ENCODE results near the gene LEF1. TPM values are rescaled to one million over a fixed set of nuclear protein-coding genes. Genes with fewer than 3 reads are reported as not detected.

Gene LEF1
- total RNA-seq, 1 donor from 2014 or later: 16.6 TPM

DNA sequence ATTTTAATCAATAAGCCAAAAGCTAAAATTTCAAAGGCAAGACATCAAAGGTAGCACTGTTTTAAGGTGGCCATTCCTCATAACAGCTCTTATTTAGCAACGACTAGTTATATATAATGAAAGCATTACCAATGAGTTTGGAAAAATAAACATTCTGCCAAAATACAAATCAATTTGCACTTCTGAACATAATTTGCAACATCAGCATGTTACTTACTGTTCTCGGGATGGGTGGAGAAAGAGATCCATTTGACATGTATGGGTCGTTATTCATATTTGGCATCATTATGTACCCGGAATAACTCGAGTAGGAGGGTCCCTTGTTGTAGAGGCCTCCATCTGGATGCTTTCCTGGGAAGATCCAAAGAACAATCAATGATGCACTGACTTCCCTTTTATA is 5.4 kb downstream of the LEF1 start:
- H3K9me3 Mint-ChIP-seq (ENCODE audit: unreplicated experiment): no peaks in the 10 kb centered on the region
- TF ChIP-seq, protein P1, sequence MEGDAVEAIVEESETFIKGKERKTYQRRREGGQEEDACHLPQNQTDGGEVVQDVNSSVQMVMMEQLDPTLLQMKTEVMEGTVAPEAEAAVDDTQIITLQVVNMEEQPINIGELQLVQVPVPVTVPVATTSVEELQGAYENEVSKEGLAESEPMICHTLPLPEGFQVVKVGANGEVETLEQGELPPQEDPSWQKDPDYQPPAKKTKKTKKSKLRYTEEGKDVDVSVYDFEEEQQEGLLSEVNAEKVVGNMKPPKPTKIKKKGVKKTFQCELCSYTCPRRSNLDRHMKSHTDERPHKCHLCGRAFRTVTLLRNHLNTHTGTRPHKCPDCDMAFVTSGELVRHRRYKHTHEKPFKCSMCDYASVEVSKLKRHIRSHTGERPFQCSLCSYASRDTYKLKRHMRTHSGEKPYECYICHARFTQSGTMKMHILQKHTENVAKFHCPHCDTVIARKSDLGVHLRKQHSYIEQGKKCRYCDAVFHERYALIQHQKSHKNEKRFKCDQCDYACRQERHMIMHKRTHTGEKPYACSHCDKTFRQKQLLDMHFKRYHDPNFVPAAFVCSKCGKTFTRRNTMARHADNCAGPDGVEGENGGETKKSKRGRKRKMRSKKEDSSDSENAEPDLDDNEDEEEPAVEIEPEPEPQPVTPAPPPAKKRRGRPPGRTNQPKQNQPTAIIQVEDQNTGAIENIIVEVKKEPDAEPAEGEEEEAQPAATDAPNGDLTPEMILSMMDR (IDR thresholded peaks at IDR 0.05; ENCODE audit: insufficient read depth, low read depth, low read length): no peak
- no peak for TF ChIP-seq EZH2 (IDR thresholded peaks at IDR 0.05; ENCODE audit: insufficient read depth, low read length)
- peaks cover 9% of the 10 kb centered on the region for H3K36me3 Mint-ChIP-seq (ENCODE audit: low read depth, unreplicated experiment)
- no peak overlapping the region for H2AFZ ChIP-seq (ENCODE audit: low read depth, low read length)
- peaks cover 18% of the 10 kb centered on the region for H3K27me3 ChIP-seq (ENCODE audit: insufficient read depth, low read length)
- H3K36me3 ChIP-seq (ENCODE audit: insufficient read depth, low read length): no peaks in the 10 kb centered on the region
- H4K20me1 ChIP-seq (ENCODE audit: insufficient read depth, low read length): peaks cover 7% of the 10 kb centered on the region
- no peaks in the 10 kb centered on the region for H3K79me2 ChIP-seq (ENCODE audit: insufficient read depth, low read length)
- no peak overlapping the region for H3K27ac ChIP-seq (ENCODE audit: low read depth, low read length)
- peaks cover 2% of the 10 kb centered on the region for H3K4me1 Mint-ChIP-seq (ENCODE audit: low read depth, unreplicated experiment)
- no peaks in the 10 kb centered on the region for H3K9me3 ChIP-seq (ENCODE audit: insufficient read depth, low read depth, low read length)
- H3K27me3 Mint-ChIP-seq (ENCODE audit: low read depth, unreplicated experiment): peaks cover 44% of the 10 kb centered on the region
- no peak overlapping the region for H3K9ac ChIP-seq (ENCODE audit: low read length)
- H3K4me2 ChIP-seq (ENCODE audit: low read length): no peak overlapping the region
- peaks cover 12% of the 10 kb centered on the region for H3K4me1 ChIP-seq (ENCODE audit: insufficient read depth, low read length)
- FAIRE-seq (no peak), DNase-seq (ENCODE audit: low read depth) (no peak)
- no peak overlapping the region for H3K4me3 Mint-ChIP-seq (ENCODE audit: unreplicated experiment)
- no peak overlapping the region for H3K4me3 ChIP-seq (ENCODE audit: insufficient read depth, low read depth, low read length)
- no peak overlapping the region for H3K27ac Mint-ChIP-seq (ENCODE audit: unreplicated experiment)

DNA sequence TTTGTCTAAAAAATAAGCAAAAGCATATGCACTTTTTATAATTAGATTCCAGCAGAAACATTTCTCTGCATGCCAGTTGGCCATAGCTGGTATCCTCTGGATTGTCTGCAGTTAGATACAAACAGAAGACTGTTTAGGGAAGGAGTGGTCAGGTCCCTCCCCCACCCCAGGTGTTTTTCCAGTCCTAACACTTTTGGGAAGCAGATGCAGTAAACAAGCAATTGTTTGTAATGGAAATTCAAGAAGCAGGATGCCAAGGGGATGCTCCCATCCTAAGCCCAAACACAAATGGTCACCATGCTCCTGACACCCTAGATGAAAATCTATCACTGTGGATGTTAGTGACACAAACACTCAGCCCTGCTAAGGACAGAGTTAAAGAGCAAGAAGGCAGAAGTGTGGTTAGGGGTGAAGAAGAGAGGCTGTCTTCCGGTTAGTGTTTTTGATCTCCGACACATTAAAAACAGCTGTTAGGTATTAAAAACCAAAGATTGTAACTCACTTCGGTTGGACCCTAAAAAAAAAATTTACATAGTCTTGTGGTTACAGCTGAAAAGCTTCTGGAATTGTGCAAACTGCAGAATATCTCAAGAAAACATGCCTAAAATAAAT is 7.9 kb downstream of the LEF1 start:
- no peak overlapping the region for H3K4me3 Mint-ChIP-seq (ENCODE audit: unreplicated experiment)
- Histone ChIP-seq H3K36me3 (ENCODE audit: insufficient read depth, low read length) (no peaks in the 10 kb centered on the region), H3K27me3 (ENCODE audit: insufficient read depth, low read length) (peaks cover 10% of the 10 kb centered on the region), H4K20me1 (ENCODE audit: insufficient read depth, low read length) (peaks cover 6% of the 10 kb centered on the region), H3K4me2 (ENCODE audit: low read length) (no peak overlapping the region), H3K9me3 (ENCODE audit: insufficient read depth, low read depth, low read length) (no peaks in the 10 kb centered on the region), H3K27ac (ENCODE audit: low read depth, low read length) (no peak overlapping the region), H3K4me3 (ENCODE audit: insufficient read depth, low read depth, low read length) (no peak overlapping the region), H3K79me2 (ENCODE audit: insufficient read depth, low read length) (no peaks in the 10 kb centered on the region), H2AFZ (ENCODE audit: low read depth, low read length) (no peak overlapping the region), H3K9ac (ENCODE audit: low read length) (no peak overlapping the region), H3K4me1 (ENCODE audit: insufficient read depth, low read length) (no peaks in the 10 kb centered on the region)
- no peaks in the 10 kb centered on the region for H3K9me3 Mint-ChIP-seq (ENCODE audit: unreplicated experiment)
- peaks cover 2% of the 10 kb centered on the region for H3K4me1 Mint-ChIP-seq (ENCODE audit: low read depth, unreplicated experiment)
- FAIRE-seq (peak; percentile 5), DNase-seq (ENCODE audit: low read depth) (no peak)
- peaks cover 9% of the 10 kb centered on the region for H3K36me3 Mint-ChIP-seq (ENCODE audit: low read depth, unreplicated experiment)
- TF ChIP-seq, protein P1 (IDR thresholded peaks at IDR 0.05; ENCODE audit: insufficient read depth, low read depth, low read length): no peak
- TF ChIP-seq EZH2 (IDR thresholded peaks at IDR 0.05; ENCODE audit: insufficient read depth, low read length): no peak
- no peak overlapping the region for H3K27ac Mint-ChIP-seq (ENCODE audit: unreplicated experiment)
- H3K27me3 Mint-ChIP-seq (ENCODE audit: low read depth, unreplicated experiment): peaks cover 42% of the 10 kb centered on the region

DNA sequence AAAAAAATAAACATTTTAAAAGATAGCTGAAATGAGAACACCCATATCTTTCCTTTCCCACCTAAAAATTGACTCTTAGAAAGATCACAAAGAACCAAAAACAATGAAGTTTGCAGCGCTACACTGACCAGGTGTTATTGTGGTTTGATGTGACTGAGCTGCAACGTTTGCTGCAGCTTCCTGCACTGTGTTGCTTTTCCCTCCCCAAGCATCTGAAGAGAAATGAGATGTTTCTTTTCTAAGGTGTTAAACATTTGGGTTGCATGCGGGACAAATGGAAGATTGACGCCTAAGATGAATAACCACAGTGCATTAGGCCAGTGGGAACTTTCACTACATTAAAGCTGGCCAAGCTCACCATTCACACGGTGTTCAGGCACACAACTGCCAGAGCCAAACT is 8.9 kb downstream of the LEF1 start:
- Histone ChIP-seq H3K4me3 (ENCODE audit: insufficient read depth, low read depth, low read length) (no peak overlapping the region), H3K27ac (ENCODE audit: low read depth, low read length) (no peak overlapping the region), H4K20me1 (ENCODE audit: insufficient read depth, low read length) (no peaks in the 10 kb centered on the region), H3K4me1 (ENCODE audit: insufficient read depth, low read length) (peaks cover 3% of the 10 kb centered on the region), H3K9ac (ENCODE audit: low read length) (no peak overlapping the region), H3K9me3 (ENCODE audit: insufficient read depth, low read depth, low read length) (no peaks in the 10 kb centered on the region), H2AFZ (ENCODE audit: low read depth, low read length) (no peak overlapping the region), H3K36me3 (ENCODE audit: insufficient read depth, low read length) (no peaks in the 10 kb centered on the region), H3K27me3 (ENCODE audit: insufficient read depth, low read length) (peaks cover 2% of the 10 kb centered on the region), H3K79me2 (ENCODE audit: insufficient read depth, low read length) (no peaks in the 10 kb centered on the region), H3K4me2 (ENCODE audit: low read length) (no peak overlapping the region)
- FAIRE-seq (no peak), DNase-seq (ENCODE audit: low read depth) (no peak)
- Mint-ChIP-seq H3K36me3 (ENCODE audit: low read depth, unreplicated experiment) (peaks cover 5% of the 10 kb centered on the region), H3K4me3 (ENCODE audit: unreplicated experiment) (no peak overlapping the region), H3K9me3 (ENCODE audit: unreplicated experiment) (no peaks in the 10 kb centered on the region), H3K27me3 (ENCODE audit: low read depth, unreplicated experiment) (peaks cover 32% of the 10 kb centered on the region), H3K27ac (ENCODE audit: unreplicated experiment) (no peak overlapping the region), H3K4me1 (ENCODE audit: low read depth, unreplicated experiment) (peaks cover 3% of the 10 kb centered on the region)
- TF ChIP-seq, protein P1 (IDR thresholded peaks at IDR 0.05; ENCODE audit: insufficient read depth, low read depth, low read length): no peak
- no peak for TF ChIP-seq EZH2 (IDR thresholded peaks at IDR 0.05; ENCODE audit: insufficient read depth, low read length)
